Coronary artery (tissue), 2 donors: ENCODE data around the gene ADSS2.
"Not testable (repeated sequence)": the region's sequence is repeated elsewhere in the genome, so short reads cannot be mapped to it uniquely, and the experiment has no call there.

ENCODE experiments used
- DNase-seq: peaks from one replicate; pipeline ENCODE4 v3.0.0-alpha.2; 2017; ENCODE audit warnings: low spot score
- H3K27ac ChIP-seq, 2 donors: fragments of 200-600 bp; sonication (generic); one replicate each; pipeline ENCODE4 v1.5.1; 2016 to 2019
- H3K4me3 ChIP-seq: fragments of 200-600 bp; sonication (generic); 2 replicates; pipeline ENCODE4 v1.5.1; 2016; ENCODE audit warnings: mild to moderate bottlenecking, moderate library complexity
- TF ChIP-seq, protein P1 (sequence below): fragments of 200-600 bp; sonication (generic); IDR thresholded peaks from one replicate; pipeline ENCODE4 v1.5.1; 2019; ENCODE audit warnings: antibody characterized with exemption

Gene ADSS2

DNA sequence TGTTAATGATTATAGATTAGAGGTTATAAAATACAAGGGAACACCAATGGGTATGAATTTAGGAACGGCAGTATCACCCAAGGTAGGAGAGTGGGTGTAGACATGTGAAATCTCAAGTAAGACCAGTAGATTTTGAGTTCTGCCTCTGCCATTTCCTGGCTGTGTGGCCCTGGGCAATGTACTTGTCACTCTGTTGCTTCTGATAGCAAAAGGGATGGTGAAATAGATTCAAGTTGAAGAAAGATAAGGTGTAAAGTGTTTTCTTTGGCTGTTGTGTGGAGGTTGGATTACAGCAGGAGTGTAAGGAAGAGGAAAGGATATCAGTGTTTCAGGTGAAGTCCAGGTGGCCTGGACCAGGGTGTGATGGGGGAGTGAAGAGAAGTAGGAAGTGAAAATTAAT lies 64.3 kb downstream of the ADSS2 start:
- Histone ChIP-seq H3K4me3 (no peak overlapping the region), H3K27ac (no peak overlapping the region)
- TF ChIP-seq, protein P1, sequence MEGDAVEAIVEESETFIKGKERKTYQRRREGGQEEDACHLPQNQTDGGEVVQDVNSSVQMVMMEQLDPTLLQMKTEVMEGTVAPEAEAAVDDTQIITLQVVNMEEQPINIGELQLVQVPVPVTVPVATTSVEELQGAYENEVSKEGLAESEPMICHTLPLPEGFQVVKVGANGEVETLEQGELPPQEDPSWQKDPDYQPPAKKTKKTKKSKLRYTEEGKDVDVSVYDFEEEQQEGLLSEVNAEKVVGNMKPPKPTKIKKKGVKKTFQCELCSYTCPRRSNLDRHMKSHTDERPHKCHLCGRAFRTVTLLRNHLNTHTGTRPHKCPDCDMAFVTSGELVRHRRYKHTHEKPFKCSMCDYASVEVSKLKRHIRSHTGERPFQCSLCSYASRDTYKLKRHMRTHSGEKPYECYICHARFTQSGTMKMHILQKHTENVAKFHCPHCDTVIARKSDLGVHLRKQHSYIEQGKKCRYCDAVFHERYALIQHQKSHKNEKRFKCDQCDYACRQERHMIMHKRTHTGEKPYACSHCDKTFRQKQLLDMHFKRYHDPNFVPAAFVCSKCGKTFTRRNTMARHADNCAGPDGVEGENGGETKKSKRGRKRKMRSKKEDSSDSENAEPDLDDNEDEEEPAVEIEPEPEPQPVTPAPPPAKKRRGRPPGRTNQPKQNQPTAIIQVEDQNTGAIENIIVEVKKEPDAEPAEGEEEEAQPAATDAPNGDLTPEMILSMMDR = no peak
- no peak for DNase-seq

DNA sequence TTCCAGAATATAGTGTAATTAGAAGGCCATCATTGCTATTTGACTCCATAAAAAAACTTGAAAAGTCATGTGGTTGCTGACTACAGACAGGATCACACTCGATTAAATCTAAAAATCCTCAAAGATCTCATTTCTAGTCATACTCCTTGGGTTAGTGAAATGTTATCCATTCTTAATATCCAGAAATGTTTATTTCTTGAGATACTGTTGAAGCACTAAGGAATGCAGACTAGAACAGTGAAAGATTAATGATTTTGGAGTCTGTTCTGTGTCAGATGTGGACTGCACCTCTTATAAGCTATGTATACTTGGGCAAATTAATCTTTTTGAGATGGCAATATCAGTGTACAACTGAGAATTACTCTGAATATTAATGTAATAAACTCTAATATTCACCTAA lies 65.1 kb downstream of the ADSS2 start:
- no peak overlapping the region for H3K4me3 ChIP-seq
- H3K27ac ChIP-seq = no peak overlapping the region
- TF ChIP-seq, protein P1 = no peak
- DNase-seq = no peak

DNA sequence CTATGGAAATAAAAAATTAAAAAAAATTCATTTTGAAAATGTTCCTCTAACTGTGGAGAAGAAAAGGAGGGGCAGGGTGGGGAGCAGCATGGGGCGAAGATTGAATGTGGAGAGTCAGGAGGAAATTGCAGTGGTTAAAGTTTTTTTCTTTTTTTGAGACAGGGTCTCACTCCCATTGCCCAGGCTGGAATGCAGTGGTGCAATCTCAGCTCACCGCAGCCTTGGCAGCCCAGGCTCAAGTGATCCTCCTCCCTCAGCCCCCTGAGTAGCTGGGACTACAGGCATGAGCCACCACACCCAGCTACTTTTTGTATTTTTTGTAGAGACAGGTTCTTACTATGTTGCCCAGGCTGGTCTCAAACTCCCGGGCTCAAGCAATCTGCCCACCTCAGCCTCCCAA lies 67.6 kb downstream of the ADSS2 start:
- no peak for DNase-seq
- TF ChIP-seq, protein P1 = no peak
- Histone ChIP-seq H3K4me3 (no peak overlapping the region), H3K27ac (no peak overlapping the region)

DNA sequence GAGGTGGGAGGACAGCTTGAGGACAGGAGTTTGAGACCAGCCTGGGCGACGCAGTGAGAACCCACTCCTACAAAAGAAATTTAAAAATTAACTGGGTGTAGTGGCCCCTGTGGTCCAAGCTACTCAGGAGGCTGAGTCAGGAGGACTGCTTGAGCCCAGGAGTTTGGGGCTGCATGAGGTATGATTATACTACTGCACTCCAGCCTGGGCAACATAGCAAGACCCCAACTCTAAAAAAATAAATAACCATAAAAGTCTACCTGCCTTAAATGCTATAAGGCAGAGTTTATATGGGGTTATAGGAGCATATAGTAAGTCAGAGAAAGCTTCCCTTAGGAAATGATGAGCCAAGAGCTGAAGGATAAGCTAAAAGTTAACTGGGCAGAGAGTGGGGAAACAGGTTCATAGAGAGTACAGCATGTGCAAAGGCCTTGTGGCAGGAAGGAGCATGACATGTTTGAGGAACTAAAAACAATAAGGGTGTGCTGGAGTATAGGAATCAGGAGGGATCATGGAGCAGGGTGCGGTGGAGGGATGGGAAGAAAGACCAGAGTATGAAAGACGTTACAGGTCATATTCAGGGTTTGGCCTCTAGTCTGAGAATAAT lies 68.3 kb downstream of the ADSS2 start:
- Histone ChIP-seq H3K4me3 (no peak overlapping the region), H3K27ac (no peak overlapping the region)
- TF ChIP-seq, protein P1 = no peak
- DNase-seq = no peak

DNA sequence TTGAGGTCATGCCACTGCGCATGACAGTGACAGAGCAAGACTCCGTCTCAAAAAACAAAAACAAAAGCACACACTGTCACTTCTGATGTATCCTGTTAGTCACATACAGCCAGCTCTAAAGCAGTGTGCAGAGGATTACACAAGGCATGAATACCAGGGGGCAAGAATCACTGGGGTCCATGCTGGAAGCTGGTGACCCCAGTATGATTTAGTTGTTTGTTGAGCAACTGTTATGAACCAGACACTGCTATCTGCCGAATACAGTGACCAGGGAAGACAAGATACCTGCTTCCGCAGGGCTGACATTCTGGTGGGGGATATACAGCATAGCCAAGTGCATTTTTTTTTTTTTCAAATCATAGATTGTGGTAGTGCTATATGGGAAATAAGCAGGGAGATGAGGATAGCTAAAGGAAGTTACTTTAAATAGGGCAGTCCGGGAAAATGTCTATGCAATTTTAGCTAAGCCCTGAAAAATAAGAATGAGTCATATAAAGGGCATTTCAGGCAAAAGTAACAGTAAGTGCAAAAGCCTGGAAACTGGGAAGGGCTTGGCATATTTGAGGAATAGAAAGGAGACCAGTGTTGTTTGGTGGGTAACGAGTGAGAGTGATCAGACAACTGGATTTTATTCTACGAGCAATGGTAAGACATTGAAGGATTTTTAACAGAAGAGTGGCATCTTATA lies 69.7 kb downstream of the ADSS2 start:
- H3K4me3 ChIP-seq = peak overlapping the region; percentile 12
- TF ChIP-seq, protein P1 = no peak
- no peak for DNase-seq
- no peak overlapping the region for H3K27ac ChIP-seq

DNA sequence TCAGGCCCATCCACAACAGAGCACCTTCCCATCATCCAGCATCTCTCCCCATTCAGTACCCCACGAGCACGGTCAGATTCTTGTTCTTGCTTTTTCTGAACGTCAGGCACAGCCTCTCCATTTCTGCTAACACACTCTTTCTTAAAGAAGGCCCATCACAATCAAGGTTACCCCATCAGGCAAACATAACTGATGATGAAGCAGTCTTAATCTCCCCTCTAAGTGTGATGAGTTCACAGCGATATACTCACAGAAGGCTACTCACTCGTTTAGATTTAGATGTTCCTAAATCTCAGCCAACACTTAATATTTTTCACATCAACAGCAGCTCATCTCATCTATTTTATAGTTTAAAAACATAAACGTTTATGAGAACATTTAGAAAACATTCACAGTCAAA lies 75.6 kb downstream of the ADSS2 start:
- no peak for DNase-seq
- TF ChIP-seq, protein P1 = no peak

DNA sequence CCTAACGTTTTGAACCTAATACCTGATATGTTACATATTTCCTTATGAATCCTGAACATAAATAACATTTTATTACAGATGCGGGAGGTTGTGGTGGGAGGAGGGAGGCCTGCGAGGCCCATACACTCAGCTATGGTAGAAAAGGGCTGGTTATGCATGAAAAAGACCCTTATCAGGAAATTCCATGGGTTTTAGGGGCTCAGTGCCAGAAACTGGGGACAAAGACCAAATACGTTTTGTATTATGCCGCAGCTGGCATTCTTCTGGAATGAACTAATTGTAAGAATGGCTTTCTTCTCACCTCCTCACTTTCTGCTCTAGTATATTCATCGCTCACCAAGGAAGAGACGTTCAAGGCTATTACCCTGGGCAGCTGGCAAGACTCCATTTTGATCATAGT lies 76.7 kb downstream of the ADSS2 start:
- Histone ChIP-seq H3K4me3 (no peak overlapping the region), H3K27ac (no peak overlapping the region)
- TF ChIP-seq, protein P1 = no peak
- DNase-seq = no peak

More for the DNA sequence above, 75.6 kb downstream of the ADSS2 start:
- Histone ChIP-seq H3K27ac (no peak overlapping the region), H3K4me3 (no peak overlapping the region)

DNA sequence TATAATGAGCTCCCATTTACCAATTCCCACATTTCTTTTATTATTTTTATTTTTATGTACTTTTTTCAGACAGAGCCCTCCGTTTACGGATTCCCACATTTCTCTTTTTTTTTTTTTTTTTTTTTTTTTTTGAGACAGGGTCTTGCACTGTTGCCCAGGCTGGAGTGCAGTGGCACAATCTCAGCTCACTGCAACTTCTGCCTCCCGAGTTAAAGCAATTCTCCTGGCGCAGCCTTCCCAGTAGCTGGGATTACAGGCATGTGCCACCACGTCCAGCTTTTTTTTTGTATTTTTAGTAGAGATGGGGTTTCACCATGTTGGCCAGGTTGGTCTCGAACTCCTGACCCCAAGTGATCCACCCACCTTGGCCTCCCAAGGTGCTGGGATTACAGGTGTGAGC lies 77.2 kb downstream of the ADSS2 start:
- not testable (repeated sequence) for H3K27ac ChIP-seq, H3K4me3 ChIP-seq, DNase-seq
